DOHH2 (cell line): ENCODE data around the gene PLPP3.

Experiments
- H3F3A ChIP-seq: fragments of 200-600 bp; sonication (generic), shearing (Covaris generic); 2 replicates; pipeline ENCODE4 v1.6.0; 2016; ENCODE audit warnings: antibody characterized with exemption, mild to moderate bottlenecking; ENCODE audit not compliant: control insufficient read depth, insufficient read depth
- H3K27ac ChIP-seq: fragments of 200-600 bp; sonication (generic); 2 replicates; pipeline ENCODE4 v1.5.1; 2014; ENCODE audit warnings: low read depth, mild to moderate bottlenecking, low read length, moderate library complexity
- H3K27me3 ChIP-seq: fragments of 200-600 bp; sonication (generic); 2 replicates; pipeline ENCODE4 v1.6.1; 2014; ENCODE audit warnings: mild to moderate bottlenecking, low read length, mixed read lengths; ENCODE audit not compliant: control insufficient read depth
- H3K36me3 ChIP-seq: fragments of 200-600 bp; sonication (generic); 2 replicates; pipeline ENCODE4 v1.6.1; 2014; ENCODE audit warnings: mild to moderate bottlenecking, low read length, moderate library complexity, mixed read lengths; ENCODE audit not compliant: control insufficient read depth
- H3K4me1 ChIP-seq: fragments of 200-600 bp; sonication (generic); 2 replicates; pipeline ENCODE4 v1.6.1; 2014; ENCODE audit warnings: mild to moderate bottlenecking, low read length, mixed read lengths; ENCODE audit not compliant: control insufficient read depth
- H3K4me2 ChIP-seq: fragments of 200-600 bp; sonication (generic); 2 replicates; pipeline ENCODE4 v1.6.0; 2014; ENCODE audit warnings: mild to moderate bottlenecking, low read length, moderate library complexity
- H3K4me3 ChIP-seq: fragments of 200-600 bp; sonication (generic); 2 replicates; pipeline ENCODE4 v1.5.1; 2014; ENCODE audit warnings: mild to moderate bottlenecking, low read length, mixed read lengths
- H3K79me2 ChIP-seq: fragments of 200-600 bp; sonication (generic); 2 replicates; pipeline ENCODE4 v1.6.1; 2014; ENCODE audit warnings: mild to moderate bottlenecking, low read length, mixed read lengths; ENCODE audit not compliant: control insufficient read depth
- H3K9me2 ChIP-seq: fragments of 200-600 bp; sonication (generic); replicated peaks from 2 replicates; pipeline ENCODE4 v1.6.1; 2014; ENCODE audit warnings: mild to moderate bottlenecking, low read length, mixed read lengths; ENCODE audit not compliant: control insufficient read depth
- H3K9me3 ChIP-seq: fragments of 200-600 bp; sonication (generic); 2 replicates; pipeline ENCODE4 v1.6.1; 2014; ENCODE audit warnings: antibody characterized with exemption, low read length, mixed read lengths; ENCODE audit not compliant: control insufficient read depth, insufficient read depth
- H4K20me1 ChIP-seq: fragments of 200-600 bp; sonication (generic); 2 replicates; pipeline ENCODE4 v1.6.0; 2014; ENCODE audit warnings: low read depth, mild to moderate bottlenecking, antibody characterized with exemption, low read length, moderate library complexity; ENCODE audit not compliant: control insufficient read depth, insufficient read depth
- EZH2phosphoT487 ChIP-seq: fragments of 200-600 bp; sonication (generic); IDR thresholded peaks from 2 replicates; pipeline ENCODE4 v1.6.1; 2017; ENCODE audit warnings: borderline replicate concordance, mild to moderate bottlenecking, antibody characterized with exemption, low read length, moderate library complexity, mixed read lengths
- TF ChIP-seq, protein P1 (sequence below): fragments of 200-600 bp; sonication (generic); IDR thresholded peaks from one replicate; pipeline ENCODE4 v1.5.1; 2014; ENCODE audit warnings: antibody characterized with exemption, mild to moderate bottlenecking, low read depth, low read length; ENCODE audit not compliant: poor library complexity, severe bottlenecking

Gene PLPP3

DNA sequence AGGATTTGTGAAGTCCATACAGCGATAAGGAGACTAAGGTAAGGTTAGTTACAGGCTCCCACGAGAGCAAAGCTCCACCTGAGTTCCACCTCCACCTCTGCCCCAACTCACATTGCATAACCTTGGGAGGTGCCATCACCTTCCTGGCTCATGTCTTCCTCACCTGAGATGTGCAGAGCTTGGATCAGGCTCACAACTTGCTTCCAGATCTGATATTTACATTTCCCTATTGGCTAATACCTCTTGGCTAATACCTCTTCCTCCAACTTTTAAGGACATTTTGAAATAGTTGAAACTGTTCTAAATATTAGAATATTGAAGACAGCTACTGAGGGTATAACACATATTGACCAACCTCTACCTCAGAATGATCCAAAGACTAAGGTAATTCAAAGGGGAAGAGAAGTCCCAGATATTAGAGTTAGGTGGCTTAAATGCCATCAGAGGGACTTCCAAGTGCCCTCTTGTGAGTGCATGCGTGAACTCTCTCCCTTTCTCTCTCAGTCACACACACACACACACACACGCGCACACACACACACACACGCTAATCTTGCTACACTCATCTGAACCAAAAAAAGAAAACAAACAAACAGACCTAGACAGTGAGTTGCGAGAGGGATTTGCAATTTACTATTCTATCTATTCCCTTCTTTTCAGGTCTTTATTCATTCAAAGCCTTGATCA is 134.3 kb downstream of the PLPP3 start:
- Histone ChIP-seq H3K4me2 (no peak overlapping the region), H3K27ac (no peak overlapping the region), H3K4me3 (no peak overlapping the region), H3K79me2 (no peaks in the 10 kb centered on the region), H3F3A (no peaks in the 10 kb centered on the region), H3K9me3 (no peaks in the 10 kb centered on the region), H3K9me2 (no peaks in the 10 kb centered on the region), H3K4me1 (no peaks in the 10 kb centered on the region), H4K20me1 (no peaks in the 10 kb centered on the region), H3K36me3 (no peaks in the 10 kb centered on the region), H3K27me3 (no peaks in the 10 kb centered on the region)
- no peak for TF ChIP-seq EZH2phosphoT487
- TF ChIP-seq, protein P1, sequence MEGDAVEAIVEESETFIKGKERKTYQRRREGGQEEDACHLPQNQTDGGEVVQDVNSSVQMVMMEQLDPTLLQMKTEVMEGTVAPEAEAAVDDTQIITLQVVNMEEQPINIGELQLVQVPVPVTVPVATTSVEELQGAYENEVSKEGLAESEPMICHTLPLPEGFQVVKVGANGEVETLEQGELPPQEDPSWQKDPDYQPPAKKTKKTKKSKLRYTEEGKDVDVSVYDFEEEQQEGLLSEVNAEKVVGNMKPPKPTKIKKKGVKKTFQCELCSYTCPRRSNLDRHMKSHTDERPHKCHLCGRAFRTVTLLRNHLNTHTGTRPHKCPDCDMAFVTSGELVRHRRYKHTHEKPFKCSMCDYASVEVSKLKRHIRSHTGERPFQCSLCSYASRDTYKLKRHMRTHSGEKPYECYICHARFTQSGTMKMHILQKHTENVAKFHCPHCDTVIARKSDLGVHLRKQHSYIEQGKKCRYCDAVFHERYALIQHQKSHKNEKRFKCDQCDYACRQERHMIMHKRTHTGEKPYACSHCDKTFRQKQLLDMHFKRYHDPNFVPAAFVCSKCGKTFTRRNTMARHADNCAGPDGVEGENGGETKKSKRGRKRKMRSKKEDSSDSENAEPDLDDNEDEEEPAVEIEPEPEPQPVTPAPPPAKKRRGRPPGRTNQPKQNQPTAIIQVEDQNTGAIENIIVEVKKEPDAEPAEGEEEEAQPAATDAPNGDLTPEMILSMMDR = no peak
